AG20443 (cell line): ENCODE measurements around the gene UGDH.

ENCODE experiments used
- DNase-seq: peaks from one replicate; pipeline ENCODE4 v3.0.0; 2012; ENCODE audit warnings: low spot score, mixed read lengths

UGDH gene

GRCh38 chr4:39452153-39452859, 74.9 kb downstream of the UGDH start:
- DNase-seq, result no peak

DNA sequence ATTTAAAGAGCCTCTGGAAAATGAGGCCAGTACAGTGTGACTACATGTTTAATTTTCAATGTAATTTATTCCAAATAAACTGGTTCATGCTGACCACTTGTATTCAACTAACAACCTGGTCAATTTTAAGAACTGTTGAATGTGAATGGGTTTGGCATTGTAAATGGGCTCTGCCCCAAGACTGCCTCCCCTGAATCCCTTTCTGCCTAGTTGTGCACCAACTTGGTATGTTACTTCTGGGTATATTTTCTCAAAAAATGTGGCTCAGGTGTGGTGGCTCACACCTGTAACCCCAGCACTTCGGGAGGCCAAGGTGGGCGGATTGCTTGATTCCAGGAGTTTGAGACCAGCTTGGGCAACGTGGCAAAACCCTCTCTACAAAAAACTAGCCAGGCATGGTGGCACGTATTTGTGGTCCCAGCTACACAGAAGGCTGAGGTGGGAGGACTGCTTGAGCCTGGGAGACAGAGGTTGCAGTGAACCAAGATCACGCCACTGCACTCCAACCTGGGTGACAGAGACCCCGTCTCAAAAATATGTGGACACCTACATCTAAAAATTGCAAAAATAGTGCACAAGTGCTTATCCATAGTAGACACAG, 75.7 kb downstream of the UGDH start:
- no peak for DNase-seq

GRCh38 chr4:39450618-39451017, 76.6 kb downstream of the UGDH start:
- DNase-seq, result no peak
